HG03280 (cell line): ENCODE results near the gene OR5C1.
"Not testable (repeated sequence)": the region's sequence is repeated elsewhere in the genome, so short reads cannot be mapped to it uniquely, and the experiment has no call there.

ENCODE experiments used
- ATAC-seq: cut with Tn5 transposase; IDR thresholded peaks from one replicate; pipeline ENCODE4 v1.9.1; 2021; ENCODE audit warnings: mild to moderate bottlenecking, moderate library complexity; ENCODE audit not compliant: unreplicated experiment

OR5C1 gene

GRCh38 chr9:122788831-122789230 lies at the start of gene OR5C1:
Gene OR5C1 (plus strand): TSS chr9:122788933. CDS start chr9:122788933, 0 bp downstream.
- ATAC-seq: no peak

GRCh38 chr9:122742003-122742402 lies 46.7 kb upstream of the OR5C1 start, which contains the start of gene OR1L6:
Gene OR1L6 (plus strand): TSS chr9:122742303. CDS start chr9:122749848, 7,545 bp downstream.
- ATAC-seq: no peak

- ATAC-seq: no peak
Observed at GRCh38 chr9:122754825-122755224, 33.9 kb upstream of the OR5C1 start.

GRCh38 chr9:122767817-122768216 lies 20.9 kb upstream of the OR5C1 start:
- no peak for ATAC-seq

- ATAC-seq: no peak
Observed at GRCh38 chr9:122777052-122777451, 11.7 kb upstream of the OR5C1 start.

- no peak for ATAC-seq
Observed at GRCh38 chr9:122777935-122778627, 10.7 kb upstream of the OR5C1 start.

GRCh38 chr9:122779181-122779580 lies 9.6 kb upstream of the OR5C1 start:
- ATAC-seq: no peak

GRCh38 chr9:122780026-122780425 lies 8.7 kb upstream of the OR5C1 start:
- no peak for ATAC-seq

- ATAC-seq: no peak
Observed at GRCh38 chr9:122781671-122782070, 7.1 kb upstream of the OR5C1 start.

GRCh38 chr9:122785269-122785668 lies 3.5 kb upstream of the OR5C1 start:
- ATAC-seq: no peak

- ATAC-seq: no peak
Observed at GRCh38 chr9:122786338-122786737, 2.4 kb upstream of the OR5C1 start.

GRCh38 chr9:122789256-122790046 lies 718 bp downstream of the OR5C1 start:
- ATAC-seq: no peak

- ATAC-seq: no peak
Observed at GRCh38 chr9:122791872-122792669, 3.3 kb downstream of the OR5C1 start.

GRCh38 chr9:122797316-122798063 lies 8.8 kb downstream of the OR5C1 start:
- no peak for ATAC-seq

- ATAC-seq: no peak
Observed at GRCh38 chr9:122800066-122801060, 11.6 kb downstream of the OR5C1 start, which contains the start of gene OR1K1. Gene OR1K1 (plus strand): TSS chr9:122800123. CDS start chr9:122800123, 0 bp downstream.

GRCh38 chr9:122806661-122807060 lies 17.9 kb downstream of the OR5C1 start:
- ATAC-seq: no peak

GRCh38 chr9:122807271-122807900 lies 18.7 kb downstream of the OR5C1 start:
- no peak for ATAC-seq

- ATAC-seq: no peak
Observed at GRCh38 chr9:122808141-122808540, 19.4 kb downstream of the OR5C1 start.

- not testable (repeated sequence) for ATAC-seq
Observed at GRCh38 chr9:122809261-122809660, 20.5 kb downstream of the OR5C1 start.
